HEK293T (cell line): ENCODE data around the gene SPARC.

Source experiments
- FOXM1 ChIP-seq: fragments of 450-650 bp; IDR thresholded peaks from 2 replicates; pipeline ENCODE4 v1.6.1; 2017; ENCODE audit warnings: mild to moderate bottlenecking, borderline replicate concordance
- SP1 ChIP-seq: fragments of 450-650 bp; IDR thresholded peaks from 2 replicates; pipeline ENCODE4 v1.6.1; 2017

DNA sequence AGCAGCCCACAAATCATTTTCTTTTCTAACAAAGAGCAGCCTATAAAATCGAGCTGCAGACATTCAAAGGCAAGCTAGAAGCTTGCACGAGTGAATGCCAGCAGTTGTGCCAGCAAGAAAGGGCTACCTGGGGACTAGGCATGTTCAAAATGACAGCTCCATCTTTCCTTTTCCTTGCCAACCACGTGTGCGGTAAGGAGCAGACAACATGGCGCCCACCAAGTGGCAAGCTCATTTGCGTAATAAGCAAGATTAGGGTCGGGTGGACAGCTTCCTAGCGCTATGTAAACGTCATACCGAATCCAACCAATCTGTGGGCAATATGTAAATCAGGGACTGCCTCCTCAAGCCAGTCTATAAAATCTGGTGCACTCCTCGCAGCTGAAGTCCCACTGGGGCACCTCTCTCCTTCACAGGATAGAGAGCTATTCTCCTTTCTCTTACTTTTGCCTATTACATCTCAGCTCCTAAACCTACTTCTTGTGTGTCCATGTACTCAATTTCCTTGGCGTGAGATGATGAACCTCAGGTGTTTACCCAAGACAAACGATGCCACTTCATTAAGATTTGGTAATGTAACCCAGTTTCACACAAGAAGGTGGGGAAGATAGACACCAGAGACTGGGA is 22.5 kb upstream of the SPARC start:
- no peak for TF ChIP-seq FOXM1
- TF ChIP-seq SP1, result no peak
